Left lobe of liver (tissue), 2 donors: ENCODE results near the gene ZFAND2A. TPM values are rescaled to one million over a fixed set of nuclear protein-coding genes. Genes with fewer than 3 reads are reported as not detected.
A peak's percentile ranks its signal among the peaks of the same experiment; 100 is the strongest.
"Not testable (repeated sequence)": the region's sequence is repeated elsewhere in the genome, so short reads cannot be mapped to it uniquely, and the experiment has no call there.

Experiments used
- ATAC-seq: fragments of 200-7000 bp; cut with Tn5 transposase; one replicate; pipeline ENCODE4 v1.9.1; 2020; ENCODE audit warnings: mild to moderate bottlenecking, moderate library complexity
- DNase-seq: peaks from one replicate; pipeline ENCODE4 v3.0.0-alpha.2; 2020; ENCODE audit warnings: low spot score
- total RNA-seq: library from RNA; stranded (reverse); gene quantifications from one replicate; pipeline ENCODE4 v1.2.1, GENCODE V29; 2021
- donor health status: DM: no; HTN: no; CAD: no; lungs with moderate emphysema.
- donor health status: DM: no; HTN: yes; CAD: no.

Gene ZFAND2A
- total RNA-seq, 1 donor from 2014 or later = 39.8 TPM

DNA sequence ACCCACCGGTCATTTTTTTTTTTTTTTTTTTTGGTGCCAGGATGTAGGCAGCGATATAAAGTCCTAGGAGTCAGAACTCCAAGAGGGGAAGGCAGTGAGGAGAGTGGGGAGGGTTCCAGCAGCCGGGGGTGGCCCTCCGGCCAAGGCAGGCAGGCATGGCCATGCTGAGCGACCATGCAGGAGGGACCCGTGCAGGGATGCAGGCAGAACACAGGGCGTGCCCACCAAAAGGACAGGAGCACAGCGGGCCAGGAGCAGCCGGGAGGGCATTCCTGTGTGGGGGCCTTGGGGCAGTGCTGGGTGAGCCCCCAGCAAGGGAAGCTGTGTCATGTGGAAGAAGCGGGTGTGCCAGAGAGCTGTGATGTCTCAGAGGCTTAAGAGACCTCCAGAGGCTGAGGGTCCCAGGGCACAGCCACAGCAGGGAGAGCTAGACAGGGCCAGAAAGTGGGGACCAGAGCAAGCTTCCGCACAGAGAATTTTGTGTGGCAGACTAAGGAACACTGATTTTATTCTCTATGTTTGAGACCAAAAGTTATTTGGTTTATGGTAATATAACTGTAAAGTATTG, 5.7 kb downstream of the ZFAND2A start:
- ATAC-seq (no peak), DNase-seq (no peak)

DNA sequence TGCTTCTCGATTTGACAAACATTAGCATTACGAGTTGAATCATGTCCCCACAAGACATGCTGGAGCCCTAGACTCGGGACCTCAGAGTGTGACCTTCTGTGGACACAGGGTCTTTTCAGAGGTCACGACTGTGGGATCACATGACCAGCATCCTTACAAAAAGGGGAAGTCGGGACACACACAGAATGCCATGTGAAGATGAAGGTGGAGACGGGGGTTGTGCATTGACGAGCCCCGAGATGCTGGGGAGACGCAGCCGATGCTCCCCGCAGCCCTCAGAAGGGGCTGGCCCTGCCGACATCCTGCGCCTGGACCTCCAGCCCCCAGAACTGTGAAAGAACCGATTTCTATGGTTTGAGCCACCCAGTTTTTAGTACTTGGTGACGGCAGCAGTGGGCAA, 7.5 kb downstream of the ZFAND2A start:
- ATAC-seq (no peak), DNase-seq (no peak)

DNA sequence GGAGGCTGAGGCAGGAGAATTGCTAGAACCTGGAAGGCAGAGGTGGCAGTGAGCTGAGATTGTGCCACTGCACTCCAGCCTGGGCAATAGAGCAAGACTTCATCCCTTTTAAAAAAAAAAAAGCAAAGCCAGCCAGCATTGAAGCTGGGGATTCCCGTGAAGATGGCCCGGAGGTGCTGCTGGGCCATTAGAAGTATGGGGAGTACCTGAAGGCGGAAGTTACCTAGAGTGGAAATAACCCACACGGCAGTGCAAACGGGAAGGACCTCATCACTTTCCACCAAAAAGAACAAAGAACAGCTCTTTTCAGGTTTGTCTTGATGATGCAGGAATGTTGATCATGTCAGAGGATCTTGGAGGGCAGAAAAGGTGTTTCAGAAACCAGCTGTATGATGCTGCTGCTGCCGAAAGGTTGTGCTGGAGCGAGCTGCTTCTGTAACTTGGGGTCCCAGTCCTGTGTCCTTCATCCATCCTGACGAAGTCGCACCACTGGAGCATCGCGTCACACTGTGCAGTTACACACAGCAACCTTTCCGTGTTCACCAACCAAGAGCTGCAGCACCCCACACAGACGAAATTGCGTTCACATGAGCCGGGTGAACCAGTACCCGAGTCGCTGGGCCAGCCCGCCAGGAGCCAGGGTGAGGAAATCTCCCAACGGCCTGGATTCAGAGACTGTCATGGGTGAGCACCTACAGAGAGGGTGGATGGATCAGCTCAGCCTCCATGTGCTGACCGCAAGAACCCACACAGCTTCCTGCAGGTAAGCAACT, 8.2 kb downstream of the ZFAND2A start:
- ATAC-seq (no peak), DNase-seq (no peak)

DNA sequence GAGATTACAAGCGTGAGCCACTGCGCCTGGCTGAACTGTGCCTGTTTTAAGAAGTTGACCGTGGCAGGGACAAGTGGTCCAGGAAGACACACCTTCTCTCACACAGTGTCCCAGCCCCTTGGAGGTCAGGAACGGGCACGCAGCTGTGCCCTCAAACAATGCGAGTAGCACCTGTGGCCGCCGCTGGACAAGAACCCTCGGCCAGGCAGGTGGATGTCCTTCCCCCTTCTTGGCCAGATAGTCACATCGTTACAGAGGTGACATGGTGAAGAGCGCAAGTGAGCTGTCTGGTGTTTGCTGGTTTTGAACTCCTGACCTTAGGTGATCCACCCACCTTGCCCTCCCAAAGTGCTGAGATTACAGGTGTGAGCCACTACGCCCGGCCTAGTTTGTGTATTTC, 8.8 kb downstream of the ZFAND2A start:
- ATAC-seq (no peak), DNase-seq (no peak)

DNA sequence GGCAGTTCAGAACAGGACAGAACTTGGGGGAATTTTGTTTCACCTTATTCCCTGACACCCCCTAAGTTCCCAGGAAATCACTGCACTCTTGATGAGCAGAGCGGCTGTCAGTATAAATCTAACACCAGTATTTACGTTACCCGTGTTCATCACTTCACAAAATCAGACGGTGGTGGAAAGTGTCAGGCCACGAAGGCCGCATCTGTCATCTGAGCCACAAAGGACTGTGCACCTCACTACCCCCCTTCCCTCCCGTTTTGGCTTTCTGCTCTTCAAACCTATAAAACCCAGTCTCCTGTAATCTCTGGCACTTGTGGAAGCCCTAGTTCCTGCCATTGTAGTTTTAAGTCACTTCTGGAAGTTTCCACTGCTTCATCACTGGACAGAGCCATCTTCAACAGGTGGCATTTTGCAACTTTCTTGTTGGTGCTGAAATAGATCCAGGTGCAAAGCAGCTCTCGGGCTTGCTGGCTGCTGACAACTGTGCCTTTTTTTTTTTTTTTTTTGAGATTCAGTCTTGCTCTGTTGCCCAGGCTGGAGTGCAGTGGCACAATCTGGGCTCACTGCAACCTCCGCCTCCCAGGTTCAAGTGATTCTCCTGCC, 9.5 kb downstream of the ZFAND2A start:
- ATAC-seq (no peak), DNase-seq (no peak)

DNA sequence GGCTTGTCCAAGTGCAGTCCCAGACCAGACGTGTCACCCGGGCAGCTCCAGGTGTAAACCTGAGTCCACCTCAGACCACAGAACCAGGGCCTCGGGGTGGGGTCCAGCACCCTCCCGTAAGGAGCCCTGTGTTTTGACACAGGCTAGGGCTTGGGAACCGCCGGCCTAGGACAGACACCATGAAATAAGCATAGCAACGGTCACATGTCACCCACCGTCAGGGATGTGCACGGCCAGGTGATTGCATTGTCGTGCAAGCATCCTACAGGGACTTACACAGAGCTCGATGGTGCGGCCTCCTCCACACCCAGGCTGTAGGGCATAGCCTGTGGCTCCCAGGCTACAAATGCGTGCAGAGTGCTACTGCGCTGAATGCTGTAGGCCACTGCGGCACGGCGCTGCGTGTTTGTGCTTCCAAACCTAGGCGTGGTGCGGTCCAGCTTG, 10.6 kb downstream of the ZFAND2A start:
- no peak for DNase-seq
- no peak for ATAC-seq

DNA sequence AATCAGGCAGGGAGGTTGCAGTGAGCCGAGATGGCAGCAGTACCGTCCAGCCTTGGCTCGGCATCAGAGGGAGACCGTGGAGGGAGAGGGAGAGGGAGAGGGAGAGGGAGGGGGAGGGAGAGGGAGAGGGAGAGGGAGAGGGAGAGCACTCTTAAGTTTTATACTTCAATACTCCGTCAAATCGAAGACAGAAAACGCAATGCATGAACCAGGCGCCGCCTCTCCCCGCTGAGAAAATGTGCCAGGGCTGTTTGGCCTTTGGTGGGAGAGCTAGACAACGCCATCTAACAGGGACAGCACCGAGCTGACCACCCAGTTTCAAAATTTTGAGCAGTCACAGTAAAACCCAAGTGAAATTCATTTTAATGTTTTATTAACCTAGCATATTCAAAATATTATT, 12.1 kb downstream of the ZFAND2A start:
- not testable (repeated sequence) for DNase-seq

DNA sequence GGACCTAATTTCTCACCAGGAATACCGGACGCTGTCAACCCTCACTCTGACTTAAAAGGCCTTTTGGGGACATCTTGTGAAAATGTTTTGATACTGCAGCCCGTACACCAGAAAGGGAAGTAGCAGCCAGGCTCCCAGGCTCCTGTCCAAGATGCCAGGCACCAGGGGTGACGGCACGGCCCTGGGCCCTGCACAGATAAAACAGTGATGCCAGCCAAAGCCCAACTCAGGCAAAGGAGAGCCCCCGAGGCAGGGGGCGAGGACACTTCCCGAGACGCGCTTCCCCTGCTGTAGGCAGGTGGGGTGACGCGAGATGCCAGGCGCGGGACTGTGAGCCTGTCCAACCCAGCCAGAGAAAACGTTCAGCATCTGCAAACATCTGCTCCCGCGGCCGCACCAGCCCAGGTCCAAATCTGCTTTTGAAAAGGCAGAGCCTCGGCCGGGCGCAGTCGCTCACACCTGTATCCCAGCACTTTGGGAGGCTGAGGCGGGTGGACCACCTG, 15.7 kb downstream of the ZFAND2A start:
- DNase-seq (peak; percentile 77), ATAC-seq (peak; percentile 97)

More for the DNA sequence above, 12.1 kb downstream of the ZFAND2A start:
- ATAC-seq = not testable (repeated sequence)

DNA sequence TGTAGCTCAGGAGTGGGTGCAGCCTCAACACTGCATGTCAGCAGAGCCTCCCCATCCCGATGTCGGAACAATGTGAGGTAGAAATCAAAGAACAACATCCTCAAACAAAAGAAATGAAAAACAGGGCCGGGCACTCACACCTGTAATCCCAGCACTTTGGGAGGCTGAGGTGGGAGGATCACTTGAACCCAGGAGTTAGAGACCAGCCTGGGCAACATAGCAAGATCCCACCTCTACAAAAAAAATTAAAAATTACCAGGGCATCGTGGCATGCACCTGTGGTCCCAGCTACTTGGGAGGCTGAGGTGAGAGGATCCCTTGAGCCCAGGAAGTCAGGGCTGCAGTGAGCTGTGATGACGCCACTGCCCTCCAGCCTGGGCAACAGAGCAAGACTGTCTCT, 17.0 kb downstream of the ZFAND2A start:
- DNase-seq, ATAC-seq: not testable (repeated sequence)

DNA sequence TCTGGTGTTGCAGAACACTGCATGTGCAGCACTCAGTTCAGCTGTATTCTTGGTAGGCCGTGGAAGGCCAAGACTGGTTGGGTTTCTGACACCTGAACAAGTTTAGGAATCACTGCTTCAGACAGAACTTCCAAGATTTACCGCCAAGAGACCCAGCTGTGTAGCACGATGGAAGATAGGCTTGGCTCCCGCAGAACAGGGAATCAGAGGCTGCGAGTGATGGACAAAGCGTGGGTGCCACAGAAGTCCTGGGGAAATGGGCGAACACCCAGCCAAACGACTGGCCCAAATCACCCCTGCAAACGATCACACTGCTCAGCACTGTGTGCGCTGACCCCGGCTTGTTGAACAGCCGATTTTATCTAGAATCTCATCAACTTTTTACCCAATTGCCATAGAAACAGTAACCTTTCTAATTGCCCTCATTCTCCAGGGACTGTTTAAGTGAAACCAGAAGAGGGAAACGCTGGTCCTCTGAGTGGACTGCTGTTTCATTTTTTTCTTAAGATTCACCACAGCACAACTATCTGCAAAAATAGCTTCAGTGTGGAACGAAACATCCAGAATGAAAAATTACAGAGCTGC, 17.9 kb downstream of the ZFAND2A start:
- ATAC-seq = no peak
- DNase-seq = no peak

DNA sequence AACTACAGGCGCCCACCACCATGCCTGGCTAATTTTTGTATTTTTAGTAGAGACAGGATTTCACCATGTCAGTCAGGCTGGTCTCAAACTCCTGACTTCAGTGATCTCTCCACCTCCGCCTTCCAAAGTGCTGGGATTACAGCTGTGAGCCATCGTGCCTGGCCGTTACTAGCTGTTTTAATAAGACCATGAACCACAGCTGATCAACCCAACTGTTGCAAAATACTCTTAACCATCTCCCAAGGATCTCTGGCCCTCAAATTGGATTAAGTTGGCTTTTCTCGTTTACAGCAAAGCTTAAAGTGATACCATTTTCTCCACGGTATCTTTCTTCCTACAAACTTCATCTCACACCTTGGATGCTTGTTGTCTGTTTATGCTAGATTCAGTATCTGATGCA, 18.3 kb downstream of the ZFAND2A start:
- ATAC-seq = no peak
- DNase-seq = no peak

DNA sequence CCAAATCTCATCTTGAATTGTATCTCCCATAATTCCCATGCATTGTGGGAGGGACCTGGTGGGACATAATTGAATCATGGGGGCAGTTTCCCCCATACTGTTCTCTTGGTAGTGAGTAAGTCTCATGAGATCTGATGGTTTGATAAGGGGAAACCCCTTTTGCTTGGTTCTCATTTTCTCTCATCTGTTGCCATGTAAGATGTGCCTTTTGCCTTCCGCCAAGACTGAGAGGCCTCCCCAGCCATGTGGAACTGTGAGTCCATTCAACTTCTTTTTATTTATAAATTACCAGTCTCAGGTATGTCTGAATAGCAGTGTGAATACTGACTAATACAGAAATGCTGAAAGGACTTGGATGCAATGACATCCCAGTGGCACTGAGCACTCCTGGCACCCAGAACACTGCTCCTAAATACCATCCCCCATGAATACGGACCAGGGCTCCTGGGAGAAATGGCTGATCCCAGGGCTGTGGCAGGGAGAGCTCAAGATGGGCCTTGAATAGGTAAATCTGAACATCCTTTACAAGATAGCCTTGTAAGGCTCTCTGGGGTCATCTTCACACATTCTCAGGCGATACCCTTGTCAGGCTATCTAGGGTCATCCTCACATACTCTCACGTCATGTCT, 19.4 kb downstream of the ZFAND2A start:
- ATAC-seq (no peak), DNase-seq (no peak)

DNA sequence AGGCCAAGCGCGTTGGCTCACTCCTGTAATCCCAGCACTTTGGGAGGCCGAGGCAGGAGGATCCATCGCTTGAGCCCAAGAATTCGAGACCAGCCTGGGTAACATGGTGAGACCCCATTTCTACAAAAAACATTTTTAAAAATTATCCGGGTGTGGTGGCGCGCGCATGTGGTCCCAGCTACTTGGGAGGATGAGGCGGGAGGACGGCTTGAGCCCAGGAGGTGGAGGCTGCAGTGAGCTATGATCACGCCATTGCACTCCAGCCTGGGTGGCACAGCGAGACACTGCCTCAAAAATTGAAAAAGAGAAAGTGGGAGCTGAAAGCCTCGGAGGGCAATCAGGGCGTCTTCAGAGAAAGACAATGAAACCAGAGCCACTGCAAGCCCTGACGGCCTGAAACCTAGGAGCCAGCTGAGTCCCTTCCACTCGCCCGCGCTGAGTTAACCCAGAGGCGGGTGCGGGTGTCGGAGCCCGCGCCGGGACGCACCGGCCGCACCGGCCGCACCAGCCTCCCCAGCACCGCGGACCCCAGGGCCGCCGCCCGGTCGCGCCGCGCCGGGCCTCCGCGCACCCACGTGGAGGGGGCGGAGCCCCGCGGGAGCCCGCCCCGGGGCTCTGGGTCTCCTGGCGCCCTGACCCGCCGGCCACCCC, 22.4 kb downstream of the ZFAND2A start:
- no peak for DNase-seq
- ATAC-seq = peak; percentile 89

DNA sequence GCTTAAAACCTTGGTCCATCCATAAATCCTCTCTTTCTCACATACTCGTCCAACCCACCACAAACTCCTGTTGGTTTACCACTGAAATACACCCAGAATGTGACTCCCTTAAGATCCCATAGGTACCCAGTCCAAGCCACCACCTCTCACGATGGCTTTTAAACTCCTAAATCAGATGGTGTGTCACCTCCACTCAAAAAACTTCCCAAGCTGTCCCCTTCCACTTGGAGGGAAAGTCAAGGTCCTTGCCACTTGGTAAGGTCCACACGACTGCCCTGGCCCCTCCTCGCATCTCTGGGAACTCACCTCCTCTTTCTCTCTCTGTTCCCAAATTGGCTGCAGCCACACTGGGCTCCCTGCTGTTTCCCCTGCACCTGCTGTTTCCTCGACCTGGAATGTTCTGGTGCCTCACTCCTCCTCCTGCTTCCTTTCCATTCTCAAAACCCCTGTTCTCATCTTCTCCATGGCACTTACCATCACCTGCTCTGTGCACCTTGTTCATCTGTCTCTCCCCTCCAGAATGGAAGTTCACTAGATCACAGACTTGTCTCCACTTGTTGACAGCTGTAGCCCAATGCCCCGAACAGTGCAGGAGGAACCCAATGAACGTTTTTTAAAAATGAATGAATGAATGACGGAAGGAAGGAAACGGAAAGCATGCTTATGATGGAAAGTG, 23.0 kb downstream of the ZFAND2A start:
- ATAC-seq (no peak), DNase-seq (no peak)

DNA sequence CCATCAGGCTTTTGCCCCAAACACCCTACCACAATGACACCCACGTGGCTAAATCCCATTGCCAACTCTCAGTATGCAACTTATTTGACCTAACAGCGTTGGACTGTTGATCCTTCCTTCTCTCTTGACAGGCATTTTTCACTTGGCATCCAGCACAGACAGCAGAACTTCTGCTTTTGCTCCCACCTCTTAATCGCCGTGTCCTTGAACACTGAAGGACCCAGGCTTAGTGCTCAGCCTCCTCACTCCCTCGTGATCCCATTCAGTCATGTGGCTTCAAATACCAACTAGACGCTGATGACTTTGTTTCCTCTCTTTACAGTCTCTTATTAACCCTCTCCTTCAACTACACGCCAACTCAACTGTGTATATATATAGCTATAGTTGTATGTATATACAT, 25.0 kb downstream of the ZFAND2A start:
- DNase-seq = no peak
- ATAC-seq = no peak

DNA sequence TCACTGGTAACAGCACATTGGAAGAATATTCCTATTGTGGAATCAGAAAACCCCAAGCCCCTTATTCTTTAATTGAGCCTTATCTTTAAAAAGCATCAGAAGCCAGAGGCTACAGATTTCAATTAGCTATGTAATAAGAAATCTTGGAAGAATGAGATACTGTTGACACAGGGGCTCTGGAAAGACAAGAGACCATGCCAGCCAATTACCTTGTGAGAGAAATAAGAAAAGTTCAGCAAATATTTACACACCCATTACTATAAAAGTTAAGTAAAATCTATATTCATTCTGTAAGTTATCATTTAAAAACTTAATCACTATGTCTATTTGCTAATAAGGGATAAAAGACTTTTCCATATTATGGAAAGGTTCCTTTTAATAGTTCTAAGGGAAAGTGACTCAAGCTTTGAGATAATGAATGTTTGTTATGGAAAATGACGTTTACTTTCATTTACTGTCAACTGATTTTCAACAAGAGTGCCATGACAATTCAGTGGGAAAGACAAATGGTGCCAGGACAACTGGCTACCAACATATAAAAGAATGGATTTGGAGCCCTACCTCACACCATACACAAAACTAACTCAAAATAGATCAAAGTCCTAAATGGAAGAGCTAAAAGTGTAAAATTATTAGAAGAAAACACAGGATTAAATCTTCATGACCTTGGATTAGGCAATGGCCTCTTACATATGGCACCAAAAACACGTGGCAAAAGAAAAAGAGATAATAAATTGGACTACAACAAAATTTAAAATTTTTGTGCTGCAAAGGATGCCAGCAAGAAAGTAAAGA, 28.3 kb downstream of the ZFAND2A start:
- DNase-seq = no peak
- no peak for ATAC-seq

DNA sequence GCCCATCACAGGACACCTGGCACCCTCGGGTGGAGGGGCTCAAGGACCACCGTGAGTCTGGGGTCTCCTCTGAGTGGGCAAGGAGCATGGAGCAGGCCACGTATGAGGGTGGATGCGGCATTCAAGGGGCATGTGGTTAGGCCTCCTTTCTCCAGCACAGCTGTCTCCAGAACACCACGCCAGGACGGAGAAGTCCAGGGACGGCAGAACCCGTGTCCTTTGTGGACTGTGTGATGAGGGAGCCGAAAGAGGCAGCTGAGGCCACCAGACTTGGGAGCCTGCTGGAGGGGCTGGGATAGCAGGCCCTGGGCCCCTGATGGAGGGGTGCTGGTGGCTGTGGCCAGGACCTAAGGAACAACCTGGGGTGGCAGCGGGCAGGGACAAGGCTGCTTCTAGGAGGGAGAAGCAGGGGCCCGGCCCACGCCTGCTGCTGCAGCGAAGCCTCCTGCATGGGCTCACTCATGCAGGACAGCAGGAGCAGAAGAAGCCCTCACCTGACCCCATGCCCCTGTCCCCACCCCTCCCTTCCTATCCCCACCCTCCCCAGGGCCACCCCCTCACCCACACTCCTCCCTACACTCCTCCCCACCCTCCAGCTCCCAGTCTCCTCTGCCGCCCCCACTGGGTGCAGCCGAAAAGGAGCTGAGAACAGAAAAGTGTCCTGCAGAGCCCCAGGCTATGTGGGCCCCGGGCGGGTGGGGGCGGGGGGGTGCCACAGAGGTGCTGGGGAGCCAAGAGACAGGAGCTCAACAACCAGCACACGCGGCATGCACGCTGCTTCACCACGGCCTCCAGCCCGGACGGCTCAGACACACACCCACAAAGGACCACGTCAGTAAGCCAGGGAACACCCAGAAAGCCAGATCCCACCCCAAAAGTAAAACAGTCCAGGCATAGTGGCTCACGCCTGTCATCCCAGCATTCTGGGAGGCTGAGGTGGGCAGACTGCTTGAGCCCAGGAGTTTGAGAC, 29.7 kb downstream of the ZFAND2A start:
- ATAC-seq (no peak), DNase-seq (no peak)

DNA sequence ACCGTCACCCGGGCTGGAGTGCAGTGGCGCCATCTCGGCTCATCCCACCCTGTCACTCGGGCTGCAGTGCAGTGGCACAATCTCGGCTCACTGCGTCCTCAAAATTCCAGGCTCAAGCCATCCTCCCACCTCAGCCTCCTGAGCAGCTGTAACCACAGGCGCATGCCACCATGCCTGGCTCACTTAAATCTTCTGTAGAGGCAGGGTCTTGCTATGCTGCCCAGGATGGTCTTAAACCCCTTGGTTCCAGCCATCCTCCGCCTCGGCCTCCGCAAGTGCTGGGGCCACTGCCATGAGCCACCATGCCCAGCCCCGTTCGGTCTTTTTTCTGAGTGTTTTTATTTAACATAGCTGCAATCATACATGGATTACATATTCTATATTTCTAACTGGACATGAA, 30.6 kb downstream of the ZFAND2A start:
- no peak for ATAC-seq
- DNase-seq = no peak
